ENCODE measurements around the gene RANBP1.
"Not testable (repeated sequence)": the region's sequence is repeated elsewhere in the genome, so short reads cannot be mapped to it uniquely, and the experiment has no call there.

The RANBP1 gene

DNA sequence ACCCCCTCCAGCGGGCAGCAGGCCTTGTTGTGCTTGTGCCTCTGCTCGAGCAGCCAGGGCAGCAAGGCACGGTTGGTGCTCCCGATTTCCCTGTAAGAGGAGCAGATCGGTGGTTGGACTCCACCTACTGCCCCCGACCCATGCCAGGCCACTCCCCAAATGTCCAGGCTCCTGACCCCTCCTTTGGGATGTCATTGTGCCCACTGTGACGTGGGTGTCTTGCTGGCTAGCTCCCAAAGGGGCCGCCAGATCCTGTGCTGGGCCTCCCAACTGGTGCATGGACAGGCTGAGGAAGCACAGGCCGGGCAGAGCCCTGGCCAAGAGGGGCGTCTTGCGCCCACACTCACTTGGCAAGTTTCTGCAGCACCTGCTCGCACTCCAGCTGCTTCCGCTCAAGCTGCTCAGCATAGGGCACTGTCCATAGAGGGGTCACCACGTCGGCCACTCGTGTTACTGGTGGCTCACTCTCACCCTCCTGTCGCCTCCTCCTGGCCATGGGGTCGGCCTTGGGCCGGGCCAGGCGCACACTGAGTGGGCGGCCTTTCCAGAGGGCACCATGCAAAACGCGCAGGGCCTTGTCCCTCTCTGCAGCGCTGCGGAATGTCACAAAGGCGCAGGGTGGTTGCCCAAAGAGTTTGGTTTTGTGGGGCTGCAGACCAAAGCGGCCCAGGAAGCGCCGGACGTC, at the start of gene RANBP1:
Gene RANBP1, plus strand, starts transcription at position 414 of the 685 bp plus-strand sequence. Its CDS starts 81 bp downstream, at position 495.
- no peak for TF ChIP-seq POLR2A (IDR thresholded peaks at IDR 0.05; ENCODE audit: low read depth, low read length)
- no peak for DNase-seq (ENCODE audit: insufficient read length, low spot score)
- FAIRE-seq, result no peak

DNA sequence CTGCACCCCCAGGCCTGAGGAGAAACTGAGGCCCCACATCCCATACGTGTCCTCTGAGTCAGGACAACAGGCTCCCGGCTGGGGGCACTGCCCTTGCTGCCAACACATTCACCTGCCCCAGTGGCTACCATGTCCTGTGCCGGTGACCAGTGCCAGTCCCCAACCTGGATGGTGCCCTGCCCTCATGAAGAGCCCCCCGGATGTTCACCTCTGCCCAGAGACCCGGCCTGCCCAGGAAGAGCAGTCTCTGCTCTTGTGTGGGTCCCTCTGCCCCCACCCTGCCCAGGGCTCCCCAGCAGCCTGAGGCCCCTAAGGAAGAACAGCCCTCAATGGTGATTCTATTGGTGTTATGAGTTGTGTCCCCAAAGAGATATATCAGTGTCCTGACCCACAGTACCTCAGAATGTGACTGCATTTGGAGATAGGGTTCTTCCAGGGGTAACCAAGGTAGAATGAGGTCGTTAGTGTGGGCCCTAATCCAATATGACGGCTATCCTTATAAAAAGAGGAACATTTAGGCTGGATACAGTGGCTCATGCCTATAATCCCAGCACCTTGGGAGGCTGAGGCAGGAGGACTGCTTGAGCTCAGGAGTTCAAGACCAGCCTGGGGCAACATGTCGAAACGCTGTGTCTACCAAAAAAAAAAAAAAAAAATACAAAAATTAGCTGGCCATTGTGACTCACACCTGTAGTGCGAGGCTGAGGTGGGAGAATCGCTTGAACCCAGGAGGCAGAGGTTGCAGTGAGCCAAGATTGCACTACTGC, 49.1 kb upstream of the RANBP1 start:
- no peak for TF ChIP-seq POLR2A (IDR thresholded peaks at IDR 0.05; ENCODE audit: low read depth, low read length)
- DNase-seq (ENCODE audit: insufficient read length, low spot score), result no peak
- no peak for FAIRE-seq

DNA sequence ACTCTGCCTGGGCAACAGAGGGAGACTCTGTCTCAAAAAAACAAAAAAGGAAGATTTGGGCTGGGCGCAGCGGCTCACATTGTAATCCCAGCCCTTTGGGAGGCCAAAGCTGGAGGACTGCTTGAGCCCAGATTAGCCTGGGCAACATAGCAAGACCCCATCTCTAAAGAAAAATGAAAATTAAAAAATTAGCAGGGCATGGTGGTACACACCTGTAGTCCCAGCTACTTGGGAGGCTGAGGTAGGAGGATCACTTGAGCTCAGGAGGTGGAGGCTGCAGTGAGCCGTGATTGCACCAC, 48.6 kb upstream of the RANBP1 start:
- not testable (repeated sequence) for FAIRE-seq; DNase-seq (ENCODE audit: insufficient read length, low spot score)

DNA sequence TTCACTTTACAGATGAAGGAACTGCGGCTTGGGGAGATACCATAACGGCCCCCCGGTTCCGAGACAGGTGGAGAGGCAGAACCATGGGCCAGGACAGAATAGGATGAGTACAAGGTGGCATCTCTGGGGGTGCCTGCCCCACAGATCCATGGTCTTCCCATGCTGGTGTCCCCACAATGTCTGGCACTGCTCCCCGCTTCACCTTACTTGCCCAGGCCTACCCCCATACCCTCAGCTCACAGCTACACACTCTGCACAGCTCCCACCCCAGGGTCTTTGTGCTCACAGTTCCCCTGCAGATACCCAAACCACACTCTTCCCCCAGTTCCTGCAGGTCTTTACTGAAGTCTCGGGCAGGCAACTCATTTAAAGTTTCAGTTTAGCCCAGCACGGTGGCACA, 47.3 kb upstream of the RANBP1 start:
- FAIRE-seq, result no peak
- TF ChIP-seq POLR2A (IDR thresholded peaks at IDR 0.05; ENCODE audit: low read depth, low read length), result no peak

GRCh38 chr22:20069331-20070042, 46.4 kb upstream of the RANBP1 start:
- no peak for FAIRE-seq
- no peak for DNase-seq (ENCODE audit: insufficient read length, low spot score)
- TF ChIP-seq POLR2A (IDR thresholded peaks at IDR 0.05; ENCODE audit: low read depth, low read length), result no peak

More for the DNA sequence above, 47.3 kb upstream of the RANBP1 start:
- DNase-seq (ENCODE audit: insufficient read length, low spot score), result no peak

DNA sequence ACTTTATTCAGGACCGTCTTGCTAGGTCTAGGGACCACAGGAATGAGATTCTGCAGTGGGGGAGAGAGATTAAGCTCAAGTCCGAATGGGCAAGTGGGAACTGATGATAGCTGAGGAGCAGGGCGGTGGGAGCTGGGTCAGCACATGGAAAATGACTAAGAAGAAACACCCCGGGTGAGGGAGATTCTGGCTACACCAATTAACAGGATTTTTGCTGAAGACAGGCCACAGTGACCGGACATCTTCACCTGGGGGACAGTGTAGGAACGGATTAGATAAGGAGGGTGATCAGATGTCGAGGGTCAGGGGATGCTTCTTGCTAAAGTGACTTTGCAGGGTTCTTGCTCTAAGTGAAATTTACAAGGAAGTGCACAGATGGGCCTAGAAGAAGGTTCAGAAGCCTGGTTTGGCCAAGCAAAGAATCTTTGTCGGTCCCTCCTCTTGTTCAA, 44.4 kb upstream of the RANBP1 start:
- no peak for FAIRE-seq
- no peak for TF ChIP-seq POLR2A (IDR thresholded peaks at IDR 0.05; ENCODE audit: low read depth, low read length)
- no peak for DNase-seq (ENCODE audit: insufficient read length, low spot score)

- TF ChIP-seq POLR2A (IDR thresholded peaks at IDR 0.05; ENCODE audit: low read depth, low read length), result no peak
- DNase-seq (ENCODE audit: insufficient read length, low spot score), result no peak
- no peak for FAIRE-seq
Observed at GRCh38 chr22:20076627-20077172, 39.2 kb upstream of the RANBP1 start.

- TF ChIP-seq POLR2A (IDR thresholded peaks at IDR 0.05; ENCODE audit: low read depth, low read length), result peak; percentile 82
- FAIRE-seq (no peak), DNase-seq (ENCODE audit: insufficient read length, low spot score) (peak; percentile 89)
Observed at GRCh38 chr22:20079745-20080444, 36.0 kb upstream of the RANBP1 start, which contains the start of gene DGCR8. Gene DGCR8, plus strand, starts transcription at chr22:20080241. Its CDS starts 5,723 bp downstream, at chr22:20085964.

DNA sequence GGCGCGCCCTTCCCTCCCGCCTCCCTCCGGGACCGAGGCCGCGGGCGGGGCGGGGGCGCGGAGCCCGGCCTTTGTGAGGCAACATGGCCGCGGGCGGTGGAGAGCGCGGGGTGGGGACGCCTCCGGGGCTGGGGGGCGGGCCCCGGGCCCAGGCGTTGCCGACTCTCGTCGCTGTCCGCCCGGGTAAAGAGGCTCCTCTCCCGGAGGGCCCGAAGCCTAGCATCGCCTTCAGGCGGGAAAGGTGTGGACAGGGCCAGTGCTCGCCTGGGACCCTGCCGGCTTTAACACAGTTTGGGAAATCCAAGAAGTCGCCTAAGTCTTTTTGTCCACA, 35.5 kb upstream of the RANBP1 start:
- TF ChIP-seq POLR2A (IDR thresholded peaks at IDR 0.05; ENCODE audit: low read depth, low read length), result no peak
- DNase-seq (ENCODE audit: insufficient read length, low spot score), result peak; percentile 40
- FAIRE-seq, result no peak

DNA sequence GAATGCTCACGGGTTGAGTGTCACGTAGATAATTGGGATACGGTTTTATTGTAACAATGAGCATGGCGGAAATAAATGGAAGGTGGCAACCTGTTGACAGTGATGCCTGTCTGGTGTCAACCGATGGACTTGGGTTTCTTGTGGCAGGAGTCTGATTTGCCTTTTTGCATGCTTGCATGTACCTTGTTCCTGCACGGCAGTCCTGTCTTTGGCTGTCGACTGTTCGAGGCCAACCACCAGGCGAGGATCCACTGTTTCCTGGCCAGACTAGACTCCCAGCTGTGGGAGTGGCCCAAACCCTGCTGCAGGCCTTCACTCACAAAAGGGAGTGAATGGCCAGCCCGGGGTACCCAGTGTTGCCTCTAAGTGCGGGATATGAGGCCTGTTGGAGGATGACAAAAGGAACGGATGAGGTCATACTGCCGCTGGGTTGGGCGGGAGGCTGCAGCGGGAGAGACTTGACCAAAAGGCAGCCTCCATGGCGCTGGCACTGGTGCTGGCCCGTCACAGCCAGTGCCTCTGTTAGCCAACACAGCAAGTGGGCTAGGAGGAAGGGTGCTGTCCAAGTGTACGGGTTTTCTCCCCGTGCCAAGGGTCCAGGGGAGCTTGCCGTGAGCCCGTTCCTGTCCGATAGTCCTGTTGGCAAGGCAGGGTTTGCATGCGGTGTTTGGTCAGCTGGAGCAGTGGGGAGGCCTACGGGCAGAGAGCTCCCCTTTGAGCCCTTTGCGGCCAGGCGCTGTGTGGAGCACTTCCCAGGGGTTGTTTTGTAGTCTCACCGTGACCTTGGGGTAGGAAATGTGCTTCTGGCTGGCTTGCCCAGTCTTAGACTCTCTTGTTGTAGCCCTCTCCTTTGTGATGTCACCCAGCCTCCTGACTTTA, 34.9 kb upstream of the RANBP1 start:
- FAIRE-seq (no peak), DNase-seq (ENCODE audit: insufficient read length, low spot score) (peak; percentile 36)
- no peak for TF ChIP-seq POLR2A (IDR thresholded peaks at IDR 0.05; ENCODE audit: low read depth, low read length)

DNA sequence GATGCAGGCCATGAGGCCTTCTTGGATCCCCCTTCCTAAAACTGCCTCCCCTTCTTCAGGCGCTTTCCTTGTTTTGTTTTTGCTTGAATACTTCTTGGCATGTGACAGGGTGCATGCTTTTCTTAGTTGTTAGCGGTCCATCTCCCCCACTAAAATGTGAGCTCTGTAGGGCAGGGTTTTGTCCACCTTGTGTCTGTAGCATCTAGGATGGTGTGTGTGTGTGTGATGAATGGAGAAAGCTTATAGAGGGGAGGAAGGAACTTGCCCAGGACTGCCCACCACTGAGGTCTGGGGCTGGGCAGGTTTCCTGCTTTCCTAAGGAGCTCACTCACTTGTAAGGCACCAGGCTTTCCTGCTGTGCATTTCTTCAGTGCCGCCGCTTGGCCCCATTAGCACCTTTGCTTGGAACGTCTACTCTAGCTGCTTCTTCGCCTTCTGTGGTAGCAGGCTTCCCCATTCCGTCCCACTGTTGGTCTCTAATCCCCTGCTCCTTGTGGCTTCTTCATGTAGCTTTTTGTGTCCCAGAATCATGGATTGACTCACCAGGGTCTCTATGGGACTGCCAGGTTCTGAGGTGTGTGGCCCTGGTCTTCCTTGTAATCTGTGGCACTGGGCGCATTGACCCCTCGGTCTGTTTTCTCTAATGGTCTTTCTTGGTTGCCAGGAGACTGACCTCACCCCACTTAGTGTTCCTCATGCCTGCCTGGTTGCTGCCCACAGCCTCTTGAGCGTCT, 32.6 kb upstream of the RANBP1 start:
- TF ChIP-seq POLR2A (IDR thresholded peaks at IDR 0.05; ENCODE audit: low read depth, low read length), result no peak
- FAIRE-seq, result no peak

DNA sequence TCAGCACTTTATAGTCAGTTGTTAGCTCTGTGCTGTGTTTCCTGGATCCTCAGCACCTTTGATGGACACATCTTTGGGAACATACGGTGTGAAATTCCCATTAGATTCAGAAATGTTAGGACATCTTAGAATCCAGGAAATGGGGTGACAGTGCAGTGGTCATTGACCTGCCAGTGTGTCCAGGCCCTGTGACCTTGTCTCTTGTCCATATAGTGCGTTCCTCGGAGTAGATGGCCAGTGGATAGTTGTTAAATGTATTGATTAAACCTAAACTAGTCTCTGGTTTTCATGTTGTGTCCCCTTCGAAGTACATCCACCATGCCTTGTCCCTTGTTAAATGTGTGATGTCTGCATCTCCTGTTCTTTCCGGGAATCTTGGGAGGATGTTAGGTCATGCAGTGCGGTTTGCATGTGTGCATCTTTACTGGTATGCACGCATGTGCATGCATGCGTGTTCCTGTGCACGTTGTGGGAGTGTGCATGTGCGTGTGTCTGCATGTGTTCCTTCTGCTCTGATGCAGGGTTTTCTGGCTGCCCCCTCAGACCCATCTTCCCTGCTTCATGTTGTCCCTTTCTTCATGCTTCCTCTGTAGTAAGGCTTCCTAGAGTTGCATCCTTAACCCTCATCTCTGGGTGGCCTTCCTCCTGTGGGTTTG, 31.9 kb upstream of the RANBP1 start:
- no peak for DNase-seq (ENCODE audit: insufficient read length, low spot score)
- no peak for TF ChIP-seq POLR2A (IDR thresholded peaks at IDR 0.05; ENCODE audit: low read depth, low read length)
- FAIRE-seq, result no peak

More for the DNA sequence above, 32.6 kb upstream of the RANBP1 start:
- no peak for DNase-seq (ENCODE audit: insufficient read length, low spot score)
